HEK293 (cell line): Measurements from ENCODE around the gene DNAH6.

ENCODE experiments used
- CTCF ChIA-PET: fragments of 350-600 bp; formaldehyde crosslinking; extraction: SDS; loops from one replicate; lab custom pipeline; 2021; ENCODE audit warnings: antibody characterized with exemption; lab: Yijun Ruan, JAX
- POLR2A ChIA-PET: fragments of 300-600 bp; formaldehyde crosslinking; extraction: SDS; loops from one replicate; lab custom pipeline; 2020; ENCODE audit warnings: antibody characterized with exemption, inconsistent platforms; lab: Yijun Ruan, JAX
- H3K27ac ChIP-seq: fragments of 200-500 bp; sonication (Bioruptor generic); 2 replicates; pipeline ENCODE4 v1.5.1; 2014; ENCODE audit warnings: low read depth, low read length, control low read depth, inconsistent platforms; ENCODE audit errors: extremely low read depth
- H3K36me3 ChIP-seq, 2 experiments: fragments of 200-500 bp in 1 of 2; sonication (Bioruptor generic) in 1 of 2; 1 replicate in 1 of 2; 2 replicates in 1 of 2; pipeline ENCODE4 v1.5.1; 2014 to 2017; ENCODE audit warnings: inconsistent platforms in 2 of 2, low read length in 2 of 2; ENCODE audit not compliant: control insufficient read depth in 2 of 2, insufficient read depth in 1 of 2
- H3K4me1 ChIP-seq: fragments of 200-500 bp; sonication (Bioruptor generic); 2 replicates; pipeline ENCODE4 v1.5.1; 2014; ENCODE audit warnings: mild to moderate bottlenecking, low read length, inconsistent platforms; ENCODE audit not compliant: control insufficient read depth, insufficient read depth
- H3K4me3 ChIP-seq: 2 replicates; pipeline ENCODE4 v1.5.1; 2011; ENCODE audit warnings: low read depth, mild to moderate bottlenecking, control low read depth, low read length, moderate library complexity
- H3K9me3 ChIP-seq: fragments of 200-500 bp; sonication (Bioruptor generic); 2 replicates; pipeline ENCODE4 v1.5.1; 2014; ENCODE audit warnings: low read depth, low read length, inconsistent platforms; ENCODE audit not compliant: control insufficient read depth, insufficient read depth
- BCL11B ChIP-seq: fragments of 450-650 bp; formaldehyde crosslinking; IDR thresholded peaks from 2 replicates; pipeline ENCODE4 v1.5.1; 2016; ENCODE audit warnings: low read depth, missing biosample characterization, missing genetic modification characterization
- KLF9 ChIP-seq: fragments of 450-650 bp; formaldehyde crosslinking; IDR thresholded peaks from 2 replicates; pipeline ENCODE4 v1.5.1; 2016; ENCODE audit warnings: missing biosample characterization, missing genetic modification characterization, low read depth
- ZBTB20 ChIP-seq: fragments of 450-650 bp; formaldehyde crosslinking; IDR thresholded peaks from 2 replicates; pipeline ENCODE4 v1.5.1; 2016; ENCODE audit warnings: missing biosample characterization, missing genetic modification characterization
- ZBTB21 ChIP-seq: fragments of 450-650 bp; formaldehyde crosslinking; IDR thresholded peaks from 2 replicates; pipeline ENCODE4 v1.5.1; 2017; ENCODE audit warnings: missing biosample characterization, missing genetic modification characterization
- ZIC2 ChIP-seq: fragments of 450-650 bp; formaldehyde crosslinking; IDR thresholded peaks from 2 replicates; pipeline ENCODE4 v1.5.1; 2016; ENCODE audit warnings: missing biosample characterization, missing genetic modification characterization
- ZNF155 ChIP-seq: fragments of 450-650 bp; formaldehyde crosslinking; IDR thresholded peaks from 2 replicates; pipeline ENCODE4 v1.5.1; 2016; ENCODE audit warnings: missing biosample characterization, missing genetic modification characterization
- ZNF16 ChIP-seq: fragments of 450-650 bp; formaldehyde crosslinking; IDR thresholded peaks from 2 replicates; pipeline ENCODE4 v1.5.1; 2016; ENCODE audit warnings: low read depth, missing biosample characterization, missing genetic modification characterization
- ZNF2 ChIP-seq: fragments of 450-650 bp; formaldehyde crosslinking; IDR thresholded peaks from 2 replicates; pipeline ENCODE4 v1.5.1; 2016; ENCODE audit warnings: missing biosample characterization, missing genetic modification characterization
- ZNF202 ChIP-seq: fragments of 450-650 bp; formaldehyde crosslinking; IDR thresholded peaks from 2 replicates; pipeline ENCODE4 v1.5.1; 2016; ENCODE audit warnings: missing biosample characterization, missing genetic modification characterization, borderline replicate concordance
- ZNF214 ChIP-seq: fragments of 450-650 bp; formaldehyde crosslinking; IDR thresholded peaks from 2 replicates; pipeline ENCODE4 v1.5.1; 2017; ENCODE audit warnings: missing biosample characterization, mild to moderate bottlenecking, missing genetic modification characterization, borderline replicate concordance
- ZNF302 ChIP-seq: fragments of 450-650 bp; formaldehyde crosslinking; IDR thresholded peaks from 2 replicates; pipeline ENCODE4 v1.5.1; 2016; ENCODE audit warnings: missing biosample characterization, missing genetic modification characterization, low read depth
- ZNF350 ChIP-seq: fragments of 450-650 bp; formaldehyde crosslinking; IDR thresholded peaks from 2 replicates; pipeline ENCODE4 v1.5.0; 2017; ENCODE audit warnings: missing biosample characterization, mild to moderate bottlenecking, missing genetic modification characterization
- ZNF391 ChIP-seq: fragments of 450-650 bp; formaldehyde crosslinking; IDR thresholded peaks from 2 replicates; pipeline ENCODE4 v1.5.1; 2016; ENCODE audit warnings: low read depth, missing biosample characterization, missing genetic modification characterization, borderline replicate concordance
- ZNF48 ChIP-seq: fragments of 450-650 bp; formaldehyde crosslinking; IDR thresholded peaks from 2 replicates; pipeline ENCODE4 v1.5.1; 2016; ENCODE audit warnings: missing biosample characterization, missing genetic modification characterization
- ZNF558 ChIP-seq: fragments of 450-650 bp; formaldehyde crosslinking; IDR thresholded peaks from 2 replicates; pipeline ENCODE4 v1.5.1; 2016; ENCODE audit warnings: missing biosample characterization, missing genetic modification characterization
- ZNF624 ChIP-seq: fragments of 450-650 bp; formaldehyde crosslinking; IDR thresholded peaks from 2 replicates; pipeline ENCODE4 v1.5.1; 2017; ENCODE audit warnings: missing biosample characterization, missing genetic modification characterization
- ZSCAN23 ChIP-seq: fragments of 450-650 bp; formaldehyde crosslinking; IDR thresholded peaks from 2 replicates; pipeline ENCODE4 v1.5.1; 2016; ENCODE audit warnings: missing biosample characterization, missing genetic modification characterization
- TF ChIP-seq, protein P1 (sequence below): fragments of 450-650 bp; formaldehyde crosslinking; IDR thresholded peaks from 2 replicates; pipeline ENCODE4 v1.5.1; 2016; ENCODE audit warnings: missing biosample characterization, missing genetic modification characterization
- TF ChIP-seq, protein P2 (sequence below): fragments of 450-650 bp; formaldehyde crosslinking; IDR thresholded peaks from 2 replicates; pipeline ENCODE4 v1.5.1; 2016; ENCODE audit warnings: missing biosample characterization, missing genetic modification characterization
- TF ChIP-seq, protein P3 (sequence below): sonication (generic); formaldehyde crosslinking; IDR thresholded peaks from 2 replicates; pipeline ENCODE4 v1.8.1; 2022; ENCODE audit warnings: mild to moderate bottlenecking, moderate library complexity, missing genetic modification reagents
- TF ChIP-seq, protein P4 (sequence below): fragments of 450-650 bp; formaldehyde crosslinking; IDR thresholded peaks from 2 replicates; pipeline ENCODE4 v1.5.1; 2016; ENCODE audit warnings: missing biosample characterization, missing genetic modification characterization, low read depth
- TF ChIP-seq, protein P5 (sequence below): IDR thresholded peaks from 2 replicates; pipeline ENCODE4 v1.6.1; 2011; ENCODE audit warnings: mild to moderate bottlenecking, low read depth, low read length, borderline replicate concordance

The DNAH6 gene

DNA sequence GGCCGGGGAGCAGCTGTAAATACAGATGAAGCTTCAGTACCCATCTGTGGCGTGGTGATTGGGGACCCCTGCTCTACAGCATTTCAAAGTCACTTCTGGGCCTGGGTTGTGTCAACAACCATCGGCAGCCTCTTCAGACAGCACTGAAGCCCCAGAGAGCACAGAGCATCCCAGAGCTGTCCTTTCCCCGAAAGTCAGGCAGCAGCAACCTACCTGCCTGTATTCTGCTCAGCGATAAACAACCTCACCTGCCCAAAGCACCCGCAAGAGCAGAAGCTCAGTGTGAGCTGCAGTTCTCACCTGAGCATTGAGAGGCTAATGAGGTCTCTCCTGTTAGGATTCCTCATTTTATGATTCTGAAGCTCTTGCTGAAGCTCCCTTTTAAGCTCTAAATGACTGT lies 345.2 kb downstream of the DNAH6 start (continued):
- no peak for TF ChIP-seq ZNF558 (tag by site-specific recombination)
- TF ChIP-seq, protein P1, sequence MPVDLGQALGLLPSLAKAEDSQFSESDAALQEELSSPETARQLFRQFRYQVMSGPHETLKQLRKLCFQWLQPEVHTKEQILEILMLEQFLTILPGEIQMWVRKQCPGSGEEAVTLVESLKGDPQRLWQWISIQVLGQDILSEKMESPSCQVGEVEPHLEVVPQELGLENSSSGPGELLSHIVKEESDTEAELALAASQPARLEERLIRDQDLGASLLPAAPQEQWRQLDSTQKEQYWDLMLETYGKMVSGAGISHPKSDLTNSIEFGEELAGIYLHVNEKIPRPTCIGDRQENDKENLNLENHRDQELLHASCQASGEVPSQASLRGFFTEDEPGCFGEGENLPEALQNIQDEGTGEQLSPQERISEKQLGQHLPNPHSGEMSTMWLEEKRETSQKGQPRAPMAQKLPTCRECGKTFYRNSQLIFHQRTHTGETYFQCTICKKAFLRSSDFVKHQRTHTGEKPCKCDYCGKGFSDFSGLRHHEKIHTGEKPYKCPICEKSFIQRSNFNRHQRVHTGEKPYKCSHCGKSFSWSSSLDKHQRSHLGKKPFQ (tag by site-specific recombination) = no peak

DNA sequence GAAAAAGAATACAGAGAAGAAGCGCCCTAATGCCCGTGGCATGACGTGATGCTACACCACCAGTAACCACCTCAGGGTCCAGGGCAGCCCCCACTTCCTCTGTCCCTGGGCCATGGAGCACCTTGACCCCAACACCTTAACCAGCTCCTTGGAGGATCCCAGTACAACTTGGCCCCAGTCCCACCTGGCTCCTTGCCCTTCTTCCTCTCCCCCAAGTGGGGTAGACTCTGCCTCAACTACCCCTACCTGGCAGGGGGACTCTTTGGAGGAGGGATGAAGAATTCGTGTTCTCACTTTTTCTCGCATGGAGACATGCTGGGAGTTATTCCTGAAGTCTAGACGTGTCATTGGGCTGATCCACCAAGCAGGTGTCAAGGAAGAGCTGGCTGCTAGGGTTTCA lies 345.7 kb downstream of the DNAH6 start:
- ChIA-PET CTCF (interaction anchor here (1.0 to 1.1 kb wide), 2 partner anchors 19 to 121 kb away, joined by 3 to 4 read pairs; partner anchors contain the start of gene TRABD2A), POLR2A (no interaction called here)
- Histone ChIP-seq H3K9me3 (no peaks in the 10 kb centered on the region), H3K27ac (no peak overlapping the region), H3K4me1 (no peaks in the 10 kb centered on the region), H3K4me3 (no peak overlapping the region), H3K36me3 (no peaks in the 10 kb centered on the region)
- TF ChIP-seq ZNF202 = no peak
- no peak for TF ChIP-seq KLF9 (tag by site-specific recombination)
- TF ChIP-seq ZBTB20 = no peak
- TF ChIP-seq ZBTB21 (tag by site-specific recombination) = no peak
- TF ChIP-seq, protein P2, sequence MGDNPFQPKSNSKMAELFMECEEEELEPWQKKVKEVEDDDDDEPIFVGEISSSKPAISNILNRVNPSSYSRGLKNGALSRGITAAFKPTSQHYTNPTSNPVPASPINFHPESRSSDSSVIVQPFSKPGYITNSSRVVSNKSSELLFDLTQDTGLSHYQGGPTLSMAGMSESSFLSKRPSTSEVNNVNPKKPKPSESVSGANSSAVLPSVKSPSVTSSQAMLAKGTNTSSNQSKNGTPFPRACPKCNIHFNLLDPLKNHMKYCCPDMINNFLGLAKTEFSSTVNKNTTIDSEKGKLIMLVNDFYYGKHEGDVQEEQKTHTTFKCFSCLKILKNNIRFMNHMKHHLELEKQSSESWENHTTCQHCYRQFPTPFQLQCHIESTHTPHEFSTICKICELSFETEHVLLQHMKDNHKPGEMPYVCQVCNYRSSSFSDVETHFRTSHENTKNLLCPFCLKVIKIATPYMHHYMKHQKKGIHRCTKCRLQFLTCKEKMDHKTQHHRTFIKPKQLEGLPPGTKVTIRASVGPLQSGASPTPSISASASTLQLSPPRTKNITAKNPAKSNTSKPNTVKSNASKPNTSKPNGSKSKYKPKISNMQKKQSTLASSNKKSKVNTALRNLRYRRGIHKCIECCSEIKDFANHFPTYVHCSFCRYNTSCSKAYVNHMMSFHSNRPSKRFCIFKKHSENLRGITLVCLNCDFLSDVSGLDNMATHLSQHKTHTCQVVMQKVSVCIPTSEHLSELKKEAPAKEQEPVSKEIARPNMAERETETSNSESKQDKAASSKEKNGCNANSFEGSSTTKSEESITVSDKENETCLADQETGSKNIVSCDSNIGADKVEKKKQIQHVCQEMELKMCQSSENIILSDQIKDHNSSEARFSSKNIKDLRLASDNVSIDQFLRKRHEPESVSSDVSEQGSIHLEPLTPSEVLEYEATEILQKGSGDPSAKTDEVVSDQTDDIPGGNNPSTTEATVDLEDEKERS (tag by site-specific recombination) = no peak
- TF ChIP-seq ZSCAN23 (tag by site-specific recombination) = no peak
- TF ChIP-seq, protein P3, sequence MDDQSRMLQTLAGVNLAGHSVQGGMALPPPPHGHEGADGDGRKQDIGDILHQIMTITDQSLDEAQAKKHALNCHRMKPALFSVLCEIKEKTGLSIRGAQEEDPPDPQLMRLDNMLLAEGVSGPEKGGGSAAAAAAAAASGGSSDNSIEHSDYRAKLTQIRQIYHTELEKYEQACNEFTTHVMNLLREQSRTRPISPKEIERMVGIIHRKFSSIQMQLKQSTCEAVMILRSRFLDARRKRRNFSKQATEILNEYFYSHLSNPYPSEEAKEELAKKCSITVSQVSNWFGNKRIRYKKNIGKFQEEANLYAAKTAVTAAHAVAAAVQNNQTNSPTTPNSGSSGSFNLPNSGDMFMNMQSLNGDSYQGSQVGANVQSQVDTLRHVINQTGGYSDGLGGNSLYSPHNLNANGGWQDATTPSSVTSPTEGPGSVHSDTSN = no peak
- TF ChIP-seq, protein P4, sequence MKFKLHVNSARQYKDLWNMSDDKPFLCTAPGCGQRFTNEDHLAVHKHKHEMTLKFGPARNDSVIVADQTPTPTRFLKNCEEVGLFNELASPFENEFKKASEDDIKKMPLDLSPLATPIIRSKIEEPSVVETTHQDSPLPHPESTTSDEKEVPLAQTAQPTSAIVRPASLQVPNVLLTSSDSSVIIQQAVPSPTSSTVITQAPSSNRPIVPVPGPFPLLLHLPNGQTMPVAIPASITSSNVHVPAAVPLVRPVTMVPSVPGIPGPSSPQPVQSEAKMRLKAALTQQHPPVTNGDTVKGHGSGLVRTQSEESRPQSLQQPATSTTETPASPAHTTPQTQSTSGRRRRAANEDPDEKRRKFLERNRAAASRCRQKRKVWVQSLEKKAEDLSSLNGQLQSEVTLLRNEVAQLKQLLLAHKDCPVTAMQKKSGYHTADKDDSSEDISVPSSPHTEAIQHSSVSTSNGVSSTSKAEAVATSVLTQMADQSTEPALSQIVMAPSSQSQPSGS (tag by site-specific recombination) = no peak
- no peak for TF ChIP-seq ZNF350 (tag by site-specific recombination)
- TF ChIP-seq ZNF48 (tag by site-specific recombination) = no peak
- no peak for TF ChIP-seq ZNF214 (tag by site-specific recombination)
- TF ChIP-seq ZNF155 (tag by site-specific recombination) = no peak
- TF ChIP-seq ZNF624 (tag by site-specific recombination) = no peak
- no peak for TF ChIP-seq ZNF302 (tag by site-specific recombination)
- TF ChIP-seq BCL11B = no peak
- TF ChIP-seq, protein P5, sequence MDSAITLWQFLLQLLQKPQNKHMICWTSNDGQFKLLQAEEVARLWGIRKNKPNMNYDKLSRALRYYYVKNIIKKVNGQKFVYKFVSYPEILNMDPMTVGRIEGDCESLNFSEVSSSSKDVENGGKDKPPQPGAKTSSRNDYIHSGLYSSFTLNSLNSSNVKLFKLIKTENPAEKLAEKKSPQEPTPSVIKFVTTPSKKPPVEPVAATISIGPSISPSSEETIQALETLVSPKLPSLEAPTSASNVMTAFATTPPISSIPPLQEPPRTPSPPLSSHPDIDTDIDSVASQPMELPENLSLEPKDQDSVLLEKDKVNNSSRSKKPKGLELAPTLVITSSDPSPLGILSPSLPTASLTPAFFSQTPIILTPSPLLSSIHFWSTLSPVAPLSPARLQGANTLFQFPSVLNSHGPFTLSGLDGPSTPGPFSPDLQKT = no peak
- TF ChIP-seq ZNF2 = no peak
- TF ChIP-seq ZIC2 (tag by site-specific recombination) = no peak
- TF ChIP-seq ZNF391 (tag by site-specific recombination) = no peak
- TF ChIP-seq ZNF16 = no peak
